ENCODE data around the gene TEX30.

TEX30 gene

DNA sequence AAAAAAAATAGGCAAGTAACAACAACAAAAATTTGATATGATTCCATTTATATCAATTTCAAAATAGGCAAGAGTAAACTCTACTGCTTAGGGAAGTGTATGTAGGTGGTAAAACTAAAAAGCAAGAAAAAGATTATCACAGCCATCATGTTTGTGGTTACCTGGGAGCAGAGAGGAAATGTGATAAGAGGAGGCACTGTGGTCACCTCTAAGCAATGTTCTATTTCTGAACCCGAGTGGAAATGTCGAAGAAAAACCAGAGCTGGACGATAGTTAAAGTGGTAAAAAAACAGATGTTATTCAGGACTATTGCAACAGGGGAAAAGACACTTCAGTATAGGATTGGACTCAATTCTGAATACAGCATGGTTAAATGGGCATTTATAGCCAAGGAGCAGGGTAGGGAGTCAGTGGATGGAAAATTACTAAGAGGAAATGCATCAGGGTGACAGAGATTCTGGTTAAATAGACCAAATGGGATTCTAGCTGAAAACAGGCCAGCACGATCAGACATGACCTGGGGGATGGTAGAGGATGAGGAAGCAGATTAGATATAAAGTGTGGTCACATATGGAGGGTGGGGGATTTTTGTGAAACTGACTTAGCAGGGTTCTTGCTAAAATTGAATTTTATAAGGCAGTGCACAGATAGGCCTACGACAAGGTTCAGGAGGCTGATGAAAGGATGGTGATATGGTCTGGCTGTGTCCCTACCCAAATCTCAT, 6.0 kb upstream of the TEX30 start:
- no peak for DNase-seq

DNA sequence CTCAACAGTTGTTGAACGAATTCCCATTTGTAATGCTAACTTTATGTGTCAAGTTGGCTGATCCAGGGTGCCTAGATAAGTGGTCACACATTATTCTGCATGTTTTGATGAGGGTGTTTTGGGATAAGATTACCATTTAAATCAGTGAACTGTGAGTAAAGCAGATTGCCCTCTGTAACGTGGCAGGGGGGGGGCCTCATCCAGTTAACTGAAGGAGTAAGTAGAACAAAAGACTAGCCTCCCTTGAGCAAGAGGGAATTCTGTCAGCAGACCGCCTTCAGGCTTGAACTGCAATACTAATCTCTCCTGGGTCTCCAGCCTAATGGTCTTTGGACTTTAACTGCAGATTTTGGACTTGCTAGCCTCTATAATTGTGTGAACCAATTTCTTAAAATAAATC, 4.2 kb upstream of the TEX30 start:
- DNase-seq, result no peak

DNA sequence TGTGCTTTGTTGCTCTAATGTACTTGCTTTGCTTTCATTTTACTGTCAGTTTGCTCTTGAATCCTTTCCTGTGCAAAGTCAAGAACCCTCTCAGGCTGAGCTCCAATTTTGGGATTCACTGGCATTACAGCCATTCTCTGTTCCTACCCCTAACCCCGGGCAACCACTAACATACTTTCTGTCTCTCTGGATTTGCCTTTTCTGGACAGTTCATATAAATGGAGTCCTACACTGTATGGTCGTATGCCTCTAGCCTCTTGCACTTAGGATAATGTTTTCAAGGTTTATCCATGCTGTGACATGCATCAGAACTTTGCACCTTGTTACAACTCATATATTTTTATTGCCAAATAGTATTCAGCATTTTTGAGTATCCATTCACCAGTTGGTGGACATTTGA, 2.7 kb upstream of the TEX30 start:
- no peak for DNase-seq

DNA sequence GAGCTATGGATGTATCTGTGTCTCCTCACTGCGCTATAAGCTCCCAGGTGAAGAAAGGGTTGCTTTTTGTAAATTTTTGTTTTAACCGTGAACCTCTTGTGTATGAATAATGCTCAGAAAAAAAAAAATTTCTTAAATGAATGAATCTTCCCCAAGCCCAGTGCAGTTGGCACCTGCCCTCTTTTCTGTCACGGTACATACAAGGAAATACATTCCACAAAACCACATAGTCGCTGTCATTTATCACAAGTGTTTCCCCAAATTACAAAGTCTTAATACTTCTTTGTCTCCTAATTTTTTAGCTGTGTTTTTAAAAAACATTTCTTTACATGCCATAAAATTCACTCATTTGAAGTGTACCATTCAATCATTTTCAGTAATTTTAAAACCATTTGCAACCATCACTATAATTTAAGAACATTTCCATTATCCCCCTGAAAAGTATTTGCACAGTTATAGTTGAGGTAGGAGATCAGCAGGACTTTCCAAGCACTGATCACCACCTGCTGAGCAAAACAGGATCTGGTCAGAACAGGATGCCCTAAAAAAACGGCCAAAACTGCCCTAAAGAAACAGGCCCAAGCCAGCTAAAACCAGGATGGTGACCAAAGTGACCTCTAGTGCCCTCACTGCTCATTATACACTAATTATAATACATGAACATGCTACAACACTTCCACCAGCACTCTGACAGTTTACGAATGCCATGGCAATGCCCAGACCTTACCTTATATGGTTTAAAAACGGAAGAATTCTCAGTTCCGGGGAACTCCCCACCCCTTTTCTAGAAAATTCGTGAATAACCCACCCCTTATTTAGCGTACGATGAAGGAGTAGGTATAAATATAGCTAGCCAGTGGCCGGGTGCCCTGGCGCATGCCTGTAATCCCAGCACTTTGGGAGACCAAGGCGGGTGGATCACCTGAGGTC, 1.3 kb upstream of the TEX30 start:
- DNase-seq, result no peak

DNA sequence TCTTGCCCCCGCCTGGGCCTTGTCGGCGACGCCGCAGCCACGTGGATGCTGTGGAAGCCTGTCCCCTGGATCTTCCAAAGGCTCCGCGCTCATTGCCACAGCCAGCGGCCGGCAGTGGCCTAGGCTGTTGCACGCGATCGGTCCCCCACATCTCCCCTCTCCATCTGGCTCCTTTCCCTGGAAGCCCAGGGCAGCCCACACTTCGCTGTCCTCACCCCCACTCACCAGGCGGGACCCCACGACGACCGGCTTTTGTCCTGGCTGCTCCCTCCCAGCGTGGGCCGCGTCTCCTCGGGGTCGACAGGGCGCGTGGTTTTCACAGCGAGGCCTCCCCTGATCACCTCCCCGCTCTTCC, 605 bp upstream of the TEX30 start:
- no peak for DNase-seq

DNA sequence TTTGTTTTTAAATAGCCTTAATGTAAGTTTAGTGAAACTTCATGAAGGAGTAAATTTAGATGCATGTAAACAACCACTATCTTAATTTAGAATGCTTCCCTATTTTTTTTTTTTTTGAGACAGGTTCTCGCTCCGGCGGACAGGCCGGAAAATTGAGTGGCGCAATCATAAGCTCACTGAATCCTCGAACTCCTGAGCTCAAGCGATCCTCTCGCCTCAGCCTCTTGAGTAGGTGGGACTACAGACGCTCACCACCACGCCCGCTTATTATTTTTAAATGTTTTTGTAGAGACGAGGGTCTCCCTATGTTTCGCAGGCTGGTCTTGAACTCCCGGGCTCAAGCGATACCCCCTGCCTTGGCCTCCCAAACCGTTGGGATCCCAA, 1.6 kb downstream of the TEX30 start:
- DNase-seq, result no peak

DNA sequence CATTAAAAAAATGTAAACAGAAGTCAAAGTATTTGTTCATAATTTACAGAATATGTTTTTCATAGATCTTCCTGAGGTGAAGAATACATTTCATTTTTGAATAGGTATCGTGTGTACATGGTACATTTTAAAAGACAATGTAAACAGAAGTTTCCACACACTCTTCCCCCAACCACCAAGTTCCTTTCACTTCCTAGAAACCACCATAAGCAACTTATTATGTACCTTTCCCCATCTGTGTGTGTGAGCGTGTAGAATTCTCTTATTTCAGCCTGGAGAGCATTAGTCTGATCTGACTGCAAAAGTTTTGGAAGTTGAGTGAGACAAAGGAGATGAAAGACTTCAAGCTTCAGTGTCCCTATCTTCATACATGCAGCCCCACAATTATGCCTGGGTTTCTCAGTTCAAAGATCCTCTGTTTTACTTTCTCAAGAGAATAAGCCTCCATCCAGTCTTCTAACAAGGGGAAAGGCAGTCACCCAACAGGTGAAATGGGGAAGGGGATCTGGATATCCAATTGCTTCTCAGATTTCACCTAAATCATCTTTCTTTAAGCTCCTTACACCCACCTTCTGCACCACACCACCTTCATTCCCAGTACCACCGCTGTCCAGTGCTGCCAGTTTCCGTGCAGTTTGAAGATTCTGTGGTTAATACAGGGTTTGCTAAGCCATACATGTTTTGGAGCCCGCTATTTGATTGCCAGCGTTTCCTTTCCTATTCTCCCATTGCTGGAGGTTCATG, 2.1 kb downstream of the TEX30 start:
- DNase-seq, result no peak

DNA sequence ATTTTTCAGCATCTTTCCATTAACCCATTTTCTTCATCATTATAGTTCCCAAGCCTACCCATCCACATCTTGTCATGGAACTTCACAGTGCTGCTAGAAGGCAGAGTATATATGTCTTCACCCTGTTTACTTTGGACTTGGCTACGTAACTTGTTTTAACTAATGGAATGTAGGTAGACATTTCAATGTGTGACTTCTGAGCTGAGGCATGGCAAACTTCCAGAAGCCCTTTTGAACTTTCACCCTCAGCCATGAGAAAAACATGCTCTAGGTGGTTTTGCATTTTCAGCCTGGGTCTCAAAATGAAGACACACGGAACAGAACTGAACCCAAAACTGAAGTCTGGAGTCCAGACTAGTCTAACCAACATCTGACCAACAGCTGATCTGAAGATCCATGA, 3.2 kb downstream of the TEX30 start:
- DNase-seq, result no peak

DNA sequence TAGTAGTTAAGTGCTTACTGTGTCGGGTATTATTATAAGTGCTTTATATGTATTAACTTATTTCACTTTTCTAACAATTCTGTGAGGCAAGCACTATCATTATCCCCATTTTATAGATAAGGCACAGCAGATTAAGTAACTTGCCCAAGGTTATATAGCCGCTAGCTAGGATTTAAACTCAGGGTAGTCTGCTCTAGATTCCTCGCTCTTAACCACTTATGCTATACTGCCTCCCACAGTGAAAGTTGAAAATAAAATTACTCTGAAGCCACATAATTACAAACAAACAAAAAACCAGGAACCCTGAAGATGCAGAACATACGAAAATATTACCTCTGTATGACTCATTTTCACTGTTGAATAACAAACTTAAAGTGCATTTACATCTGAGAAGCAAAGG, 3.9 kb downstream of the TEX30 start:
- DNase-seq, result no peak

DNA sequence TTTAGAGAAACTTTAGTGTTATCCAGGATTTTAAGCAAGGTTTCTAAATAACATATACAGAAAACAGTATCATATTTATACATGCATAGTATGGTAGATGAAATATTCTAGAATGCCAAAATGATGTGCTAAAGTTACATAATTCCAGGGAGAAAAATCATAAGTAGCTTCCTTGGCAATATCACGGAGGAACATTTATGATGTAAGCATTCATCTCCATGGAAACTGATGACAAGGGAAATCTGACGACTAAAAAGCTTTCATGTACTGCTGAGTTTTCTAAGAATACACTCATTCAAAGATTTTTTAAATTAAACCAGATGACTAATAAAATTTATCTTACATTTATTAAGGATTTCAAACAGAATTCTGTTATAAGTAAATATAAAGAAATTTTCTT, 4.7 kb downstream of the TEX30 start:
- peak; percentile 6 for DNase-seq

DNA sequence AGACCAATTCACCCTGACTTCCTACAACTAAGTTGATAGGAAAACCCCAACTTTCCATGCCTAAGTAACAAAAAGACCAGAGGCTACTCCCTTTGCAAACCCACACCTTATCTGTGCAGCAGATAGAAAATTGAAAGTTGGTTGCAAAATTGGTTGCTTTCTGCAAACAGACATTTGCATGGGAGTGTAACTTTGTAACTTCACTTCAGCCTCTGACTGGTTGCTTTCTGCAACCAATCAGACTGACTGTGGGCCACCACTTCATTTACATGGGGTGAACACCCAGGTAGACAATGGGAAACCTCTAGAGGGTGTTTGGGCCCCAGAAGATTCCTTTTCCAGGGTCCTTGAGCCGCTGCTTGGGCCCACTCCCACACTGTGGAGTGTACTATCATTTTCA, 9.8 kb downstream of the TEX30 start:
- no peak for DNase-seq

DNA sequence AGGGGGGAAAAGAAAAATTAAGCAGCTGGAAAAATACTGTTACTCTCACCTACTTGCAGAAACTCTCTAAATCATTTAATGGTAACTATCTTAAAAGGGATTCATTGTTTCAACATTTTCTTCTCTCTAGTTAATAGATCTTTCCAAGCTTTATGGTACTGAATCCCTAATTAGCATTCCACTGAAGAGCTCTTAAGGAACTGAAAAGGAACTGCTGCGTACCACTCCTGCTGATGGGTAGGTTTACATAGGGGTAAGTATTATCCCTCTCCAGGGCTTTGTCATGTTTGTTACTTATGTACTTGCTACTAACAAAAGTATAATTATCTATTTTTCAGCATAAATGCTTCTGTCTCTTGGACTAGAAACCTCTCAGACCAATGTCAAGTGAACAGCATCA, 12.5 kb downstream of the TEX30 start:
- DNase-seq, result no peak

DNA sequence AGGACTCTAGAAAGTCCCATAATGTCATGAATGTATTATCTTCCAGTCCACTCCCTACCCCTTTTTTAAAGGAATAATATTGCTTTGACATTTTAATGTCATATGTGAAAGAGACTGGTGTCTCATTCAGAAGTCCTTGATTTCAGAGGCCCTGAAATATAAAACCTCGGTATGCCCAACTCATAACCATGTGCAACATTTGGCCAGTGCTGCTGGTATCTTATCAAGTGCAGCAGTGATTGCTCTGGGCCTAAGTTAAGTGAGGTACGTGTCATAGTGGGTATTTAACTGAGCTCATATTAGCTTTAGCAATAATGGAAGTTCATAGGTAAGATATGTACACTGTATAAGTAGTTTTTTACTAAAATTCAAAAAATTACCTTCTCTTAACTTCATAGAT, 14.7 kb downstream of the TEX30 start:
- DNase-seq, result no peak

DNA sequence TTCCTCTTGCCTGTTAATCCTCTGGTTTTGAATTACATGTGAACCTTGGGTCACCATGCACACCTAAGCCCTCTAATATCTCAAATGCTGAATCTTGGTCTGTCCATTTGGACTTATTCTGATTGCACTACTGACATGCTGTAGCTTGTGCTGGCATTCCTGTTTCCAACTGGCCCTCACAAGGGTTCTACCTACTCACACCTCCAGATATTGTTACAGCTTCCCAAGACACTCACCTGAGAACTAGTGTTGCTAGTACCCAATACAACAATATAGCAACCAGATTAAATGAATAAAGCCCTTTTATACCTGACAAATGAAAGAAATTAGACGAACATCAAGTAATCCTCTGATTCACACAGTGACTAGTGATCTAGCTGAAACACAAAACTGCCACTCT, 16.6 kb downstream of the TEX30 start:
- DNase-seq, result no peak

DNA sequence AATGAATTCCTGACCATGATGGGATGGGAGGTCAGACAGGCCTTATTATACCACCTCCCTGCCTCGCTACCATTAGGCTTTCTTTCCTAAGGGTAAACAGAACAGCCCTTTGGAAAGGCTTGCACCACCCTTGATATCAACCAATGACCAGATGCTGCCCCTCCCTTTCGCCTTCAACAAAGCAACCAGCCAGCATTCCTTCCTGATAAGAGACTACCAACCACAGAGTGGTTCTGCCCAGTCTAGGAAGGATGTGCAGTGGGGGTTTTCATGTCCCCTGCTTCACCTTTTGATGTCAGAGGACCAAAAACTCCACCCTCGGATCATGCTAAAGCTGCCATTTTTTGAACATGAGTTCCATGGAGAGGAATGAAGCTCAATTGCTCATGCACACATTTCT, 21.7 kb downstream of the TEX30 start:
- DNase-seq, result no peak

DNA sequence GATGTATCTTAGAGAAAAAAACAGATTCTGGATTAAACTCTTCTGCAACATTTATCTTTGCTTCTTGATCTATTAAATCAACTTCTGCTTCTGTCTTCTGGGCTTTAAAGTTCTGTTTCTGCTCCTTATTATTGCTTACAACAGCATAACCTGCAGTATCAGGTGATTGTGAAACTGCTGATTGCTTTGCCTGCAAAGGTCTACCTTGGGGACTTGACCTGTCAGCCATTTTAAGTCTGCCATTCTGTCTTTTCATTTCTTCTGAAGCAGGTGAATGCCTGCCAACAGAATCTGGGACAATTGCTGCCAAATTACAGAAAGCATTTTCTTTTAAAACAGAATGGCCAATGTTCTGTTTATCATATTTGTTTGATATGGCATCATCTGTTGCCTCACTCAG, 31.1 kb downstream of the TEX30 start:
- no peak for DNase-seq

DNA sequence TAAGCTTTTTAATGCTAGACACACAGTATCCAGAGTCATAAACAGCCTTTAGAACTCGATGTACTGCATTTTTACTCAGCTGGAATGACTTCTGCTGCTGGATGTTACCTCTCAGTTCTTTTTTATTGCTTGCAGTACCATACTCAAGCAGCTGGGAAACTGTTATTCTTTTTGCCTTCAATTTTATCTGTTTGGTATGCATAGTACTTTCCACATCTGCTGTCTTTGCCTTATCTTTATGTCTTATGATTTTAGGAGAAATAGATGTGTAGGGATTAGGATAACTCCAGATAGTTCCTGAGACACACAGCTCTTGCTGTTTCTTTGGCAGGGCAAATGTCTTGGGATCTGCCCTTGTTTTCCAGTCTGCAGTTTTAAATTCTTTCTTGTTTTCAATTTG, 31.5 kb downstream of the TEX30 start:
- DNase-seq, result no peak

DNA sequence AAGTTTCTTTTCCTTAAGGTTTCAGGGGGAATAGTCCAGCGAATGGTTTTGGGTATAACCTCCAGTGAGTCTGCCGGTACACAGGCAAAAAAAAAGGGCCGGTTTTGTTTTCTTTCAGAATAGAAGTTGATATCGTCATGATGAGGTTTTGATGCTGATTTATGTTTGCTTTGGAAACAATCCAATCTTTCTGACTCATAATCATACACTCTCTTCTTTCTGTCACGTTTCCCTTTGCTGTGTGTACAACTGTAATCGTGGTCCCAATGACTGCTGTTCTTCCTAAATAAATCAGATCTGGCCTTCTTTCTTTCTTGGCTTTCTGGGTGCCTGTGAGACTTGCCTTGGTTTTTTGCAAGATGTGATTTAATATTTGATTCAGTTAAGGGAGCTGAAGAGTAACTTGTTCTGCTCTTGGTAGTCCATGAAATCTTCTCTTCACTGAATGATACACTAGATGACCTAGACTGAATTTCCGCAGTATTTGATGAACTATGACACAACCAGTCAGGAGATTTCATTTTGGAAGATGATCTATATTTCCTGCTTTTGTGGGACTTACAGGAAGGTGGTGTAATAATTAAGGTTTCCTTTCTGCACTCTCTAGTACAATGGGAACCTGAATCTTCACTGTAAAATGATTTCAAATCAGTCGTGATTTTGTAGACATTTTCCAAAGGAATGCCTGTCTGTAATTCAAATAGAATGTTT, 43.9 kb downstream of the TEX30 start:
- DNase-seq, result peak; percentile 39

DNA sequence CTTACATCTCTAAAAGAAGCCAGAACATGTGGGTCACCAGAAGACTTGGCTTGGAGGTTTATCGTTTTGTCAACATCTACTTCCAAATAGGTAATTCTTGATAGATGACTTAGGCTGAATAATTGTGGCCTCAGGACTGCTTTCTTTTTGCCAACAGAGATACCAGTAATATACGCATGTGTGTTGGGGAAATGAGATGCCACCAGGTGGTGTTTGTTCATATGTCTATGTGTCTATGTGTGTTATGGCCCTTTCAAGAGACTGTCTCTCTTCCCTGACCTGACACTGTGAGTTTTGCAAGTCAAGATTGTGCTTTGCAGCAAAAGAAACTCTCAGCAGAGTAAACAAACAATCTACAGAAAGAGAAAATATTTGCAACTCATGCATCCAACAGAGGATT, 47.2 kb downstream of the TEX30 start:
- DNase-seq, result no peak

DNA sequence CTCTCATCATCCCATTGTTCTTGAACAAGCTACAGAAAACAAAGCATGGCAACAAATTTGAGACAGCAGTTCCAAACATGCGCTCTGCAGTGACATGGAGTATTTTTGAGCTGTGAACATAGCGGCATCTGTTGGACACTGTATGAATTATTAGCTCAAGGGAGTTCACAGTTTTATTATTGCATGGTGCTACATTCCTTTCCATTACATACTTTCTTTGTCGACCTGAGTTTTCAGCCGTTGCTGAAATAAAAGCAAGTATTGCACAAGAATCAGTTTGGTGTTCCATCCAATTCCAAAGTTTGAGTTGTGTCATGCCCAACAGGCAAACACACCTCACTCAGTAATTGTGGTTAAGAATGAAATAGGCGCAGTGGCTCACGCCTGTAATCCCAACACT, 48.7 kb downstream of the TEX30 start:
- DNase-seq, result peak; percentile 73

DNA sequence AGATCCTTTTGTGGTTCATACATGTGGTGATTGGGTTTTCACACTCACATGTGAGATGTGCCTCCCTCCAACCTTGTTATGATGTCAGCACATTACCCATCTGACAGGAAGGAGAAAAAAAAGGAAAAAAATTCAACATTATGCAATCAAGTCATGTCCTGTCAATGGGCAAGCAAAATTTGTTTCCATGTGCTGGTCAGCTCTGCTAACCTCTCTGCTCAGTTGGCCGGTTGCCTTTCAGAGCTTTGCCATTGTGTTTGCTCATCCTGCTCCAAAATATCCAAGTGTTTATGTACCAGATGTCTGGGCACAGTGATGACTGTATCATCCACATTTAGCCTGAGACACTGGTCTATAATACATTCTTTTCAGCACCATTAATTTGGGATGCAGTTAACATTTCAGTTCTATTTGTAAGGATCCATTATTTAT, 51.8 kb downstream of the TEX30 start:
- no peak for DNase-seq

DNA sequence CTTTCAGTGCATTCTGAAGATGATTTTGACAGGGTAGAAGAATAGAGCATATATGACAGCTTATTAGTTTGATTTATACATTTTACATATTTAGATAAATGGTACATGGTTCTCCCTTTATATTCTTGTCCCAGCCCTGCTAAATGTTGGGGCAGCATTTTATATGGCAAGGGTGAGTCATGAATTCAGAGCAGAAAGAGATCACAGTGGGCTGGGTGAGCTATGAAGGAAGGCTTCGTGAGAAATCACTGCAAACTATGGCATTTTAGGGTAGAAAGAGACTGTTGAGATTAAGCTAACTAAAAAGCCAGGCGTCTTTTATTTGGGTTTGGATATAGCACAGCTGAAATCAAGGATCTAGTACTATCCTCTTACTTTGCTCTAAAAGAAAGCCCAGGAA, 54.8 kb downstream of the TEX30 start:
- no peak for DNase-seq

Data from fibroblast of upper back skin (primary cell).